Urothelium cell line (cell line): ENCODE measurements around the gene CEP170B.
"Not testable (repeated sequence)": the region's sequence is repeated elsewhere in the genome, so short reads cannot be mapped to it uniquely, and the experiment has no call there.

Experiments
- DNase-seq: peaks from one replicate; pipeline ENCODE4 v3.0.0; 2011; ENCODE audit warnings: low spot score, mixed read lengths
- FAIRE-seq: peaks from 2 replicates; lab custom pipeline; 2011; peaks lifted over from hg19 to GRCh38; lab: Jason Lieb, UNC

Gene CEP170B

DNA sequence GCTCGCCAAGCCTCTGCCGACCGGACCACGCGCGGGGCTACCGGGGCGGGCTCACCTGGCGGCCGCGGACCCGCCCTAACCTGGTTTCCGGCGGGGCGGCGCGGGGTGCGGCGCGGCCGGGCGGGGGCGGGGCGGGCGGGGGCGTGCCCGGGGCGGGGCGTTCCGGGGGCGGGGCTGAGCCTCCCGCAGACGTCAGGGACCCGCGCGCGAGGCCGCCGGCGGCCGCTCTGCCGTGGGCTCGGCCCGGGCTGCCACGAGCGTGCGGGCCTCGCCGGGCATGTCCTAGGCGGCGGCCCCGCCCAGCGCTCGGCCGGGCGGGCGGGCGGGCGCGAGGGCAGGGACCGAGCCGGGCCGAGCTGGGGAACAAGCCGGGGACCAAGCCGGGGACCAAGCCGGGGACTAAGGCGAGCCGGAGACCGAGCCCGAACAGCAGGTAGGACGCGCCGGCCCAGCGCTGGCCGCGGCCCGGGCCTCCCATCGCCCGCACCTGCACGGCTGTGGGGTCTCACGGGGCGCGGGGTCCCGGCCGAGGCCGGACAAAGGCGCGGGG is at the start of gene CEP170B:
Gene CEP170B, plus strand, starts transcription at position 188 of the 550 bp plus-strand sequence. CDS start 3,183 bp downstream, outside the sequence.
- DNase-seq (peak; percentile 85), FAIRE-seq (no peak)

DNA sequence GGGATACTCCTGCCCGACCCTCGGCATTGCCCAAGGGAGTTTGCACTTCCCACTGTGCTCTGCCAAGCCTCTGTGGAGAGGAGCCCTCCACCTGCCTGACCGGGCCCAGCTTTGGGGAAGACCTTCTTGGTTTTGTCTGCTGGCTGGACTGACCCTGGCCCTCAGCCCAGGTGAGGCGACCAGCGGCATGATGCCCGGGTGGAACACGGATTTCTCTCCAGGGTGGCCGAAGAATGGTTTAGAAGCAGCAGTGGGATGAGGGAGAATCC is 48.5 kb upstream of the CEP170B start:
- DNase-seq (no peak), FAIRE-seq (no peak)

DNA sequence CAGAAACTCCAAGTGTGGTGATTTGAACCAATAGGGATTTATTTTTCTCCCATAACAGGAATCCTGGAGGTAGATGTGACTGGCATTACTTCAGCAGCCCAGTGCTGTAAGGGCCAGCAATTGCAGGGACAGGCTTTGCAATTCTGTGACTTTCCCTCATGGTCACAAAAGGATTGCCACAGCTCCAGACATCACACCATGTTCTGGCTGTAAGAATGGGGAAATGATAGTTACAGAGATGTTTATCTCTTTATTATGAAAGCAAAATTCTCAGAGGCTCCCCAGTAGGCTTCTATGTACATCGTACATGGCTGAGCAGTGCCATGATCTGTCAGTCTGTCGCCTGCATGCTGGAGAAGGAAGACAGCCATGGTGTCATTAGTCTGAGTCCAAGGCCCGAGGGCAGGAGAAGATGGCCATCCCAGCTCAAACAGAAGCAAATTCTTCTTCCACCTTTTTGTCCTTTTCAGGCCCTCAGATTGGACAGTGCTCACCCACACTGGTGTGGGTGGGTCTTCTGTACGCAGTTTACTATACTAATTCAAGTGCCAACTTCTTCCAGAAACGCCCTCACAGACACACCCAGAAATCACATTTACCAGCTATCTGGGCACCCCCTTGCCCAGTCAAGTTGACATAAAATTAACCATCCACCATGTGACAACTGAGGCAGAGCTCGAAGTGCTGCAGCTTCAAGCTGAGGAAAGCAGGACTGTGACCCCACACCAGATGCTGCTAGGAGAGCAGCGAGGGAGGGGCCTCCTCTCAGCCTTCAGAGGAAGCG is 46.9 kb upstream of the CEP170B start:
- FAIRE-seq (no peak), DNase-seq (no peak)

DNA sequence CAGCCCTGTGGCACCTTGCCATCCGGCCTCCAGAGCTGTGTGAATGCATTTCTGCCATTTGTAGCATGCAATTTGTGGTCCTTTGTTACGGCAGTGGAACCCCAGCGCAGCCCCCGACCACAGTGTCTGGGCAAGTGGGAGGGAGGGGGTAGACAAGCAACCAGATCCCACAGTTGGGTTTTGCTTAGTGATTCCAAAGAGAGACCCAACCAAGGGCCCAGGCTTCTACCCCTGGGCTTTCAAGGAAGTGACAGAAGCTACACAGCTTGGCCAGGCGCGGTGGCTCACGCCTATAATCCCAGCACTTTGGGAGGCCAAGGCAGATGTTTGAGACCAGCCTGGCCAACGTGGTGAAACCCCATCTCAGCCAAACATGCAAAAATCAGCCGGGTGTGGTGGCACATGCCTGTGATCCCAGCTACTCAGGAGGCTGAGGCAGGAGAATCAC is 46.3 kb upstream of the CEP170B start:
- no peak for DNase-seq
- no peak for FAIRE-seq

DNA sequence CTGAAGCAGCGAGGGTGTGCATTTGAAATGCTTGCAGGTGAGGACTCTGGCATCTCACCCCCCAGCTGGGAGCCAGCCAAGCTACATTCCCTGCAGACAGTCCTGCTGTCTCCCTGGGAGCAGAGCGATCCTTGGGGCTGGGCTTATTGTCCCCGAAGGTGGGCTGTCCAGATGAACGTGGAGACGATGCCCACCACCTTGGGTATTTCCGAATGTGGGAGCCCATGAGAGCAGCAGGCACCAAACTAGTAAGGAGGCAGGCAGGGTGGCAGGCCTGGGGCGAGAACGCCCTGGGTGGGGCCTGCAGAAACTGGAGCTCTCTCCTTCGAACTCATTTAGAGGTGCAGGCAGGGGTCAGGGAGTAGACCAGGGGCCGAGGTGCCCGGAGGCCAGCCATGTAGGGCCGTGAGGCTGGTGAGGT is 45.7 kb upstream of the CEP170B start:
- FAIRE-seq (no peak), DNase-seq (no peak)

DNA sequence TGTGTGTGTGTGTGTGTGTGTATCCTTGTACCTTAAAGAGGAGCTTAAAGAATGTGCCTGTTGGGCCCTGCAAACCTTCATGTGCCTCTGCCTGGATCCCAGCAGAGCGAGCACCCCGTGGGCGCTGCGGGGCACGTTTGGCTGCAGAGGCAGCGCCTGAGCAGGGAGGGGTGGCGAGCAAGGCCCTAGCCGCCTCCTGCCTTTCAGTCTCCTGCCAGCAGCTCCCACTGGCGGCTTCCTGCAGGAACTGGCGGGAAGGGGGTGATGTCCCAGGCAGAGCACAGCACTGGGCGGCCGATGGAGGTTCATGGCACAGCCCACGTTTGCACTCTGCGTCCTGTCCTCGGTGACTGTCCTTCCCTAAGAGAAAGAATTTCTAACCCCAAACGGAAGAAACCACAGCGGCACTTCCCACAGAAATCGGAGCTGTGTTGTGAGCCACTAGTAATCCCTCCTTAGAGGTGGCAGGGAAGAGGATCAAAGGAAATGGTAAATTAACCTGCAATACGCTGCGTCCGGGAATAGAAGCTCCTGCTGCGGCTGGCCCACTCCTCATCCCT is 44.3 kb upstream of the CEP170B start:
- FAIRE-seq, result no peak
- DNase-seq, result no peak

DNA sequence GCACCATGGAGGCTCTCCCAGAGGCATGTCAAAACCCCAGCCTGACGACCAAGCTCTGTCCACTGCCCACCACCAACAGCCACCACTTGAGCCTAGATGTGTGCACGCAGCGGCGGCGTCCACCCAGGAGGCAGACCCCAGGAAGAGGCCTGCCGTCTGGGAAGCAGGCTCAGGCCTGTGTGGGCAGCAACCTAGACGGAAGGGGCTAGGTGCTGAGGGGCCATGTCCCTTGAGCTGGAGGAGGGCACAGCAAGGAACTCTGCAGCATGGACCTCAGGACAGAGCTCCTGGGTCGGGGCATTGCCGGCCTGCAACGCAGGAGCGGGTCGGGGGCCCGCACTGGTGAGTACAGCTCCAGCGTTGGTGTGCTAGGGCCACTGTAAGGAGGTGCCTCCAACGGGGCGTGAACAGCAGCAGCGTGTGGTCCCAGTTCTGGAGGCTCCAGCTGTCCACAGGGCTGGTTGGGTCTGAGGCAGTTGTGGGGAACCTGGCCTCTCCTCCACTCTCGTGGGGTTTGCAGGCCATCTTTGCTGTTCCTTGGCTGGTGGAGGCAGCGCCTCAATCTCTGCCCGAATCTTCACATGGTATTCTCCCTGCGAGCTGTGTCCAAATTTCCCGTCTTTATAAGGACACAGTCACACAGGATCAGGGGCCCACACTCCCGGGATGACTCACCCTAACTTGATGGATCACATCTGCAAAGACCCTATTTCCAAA is 43.7 kb upstream of the CEP170B start:
- FAIRE-seq (no peak), DNase-seq (no peak)

DNA sequence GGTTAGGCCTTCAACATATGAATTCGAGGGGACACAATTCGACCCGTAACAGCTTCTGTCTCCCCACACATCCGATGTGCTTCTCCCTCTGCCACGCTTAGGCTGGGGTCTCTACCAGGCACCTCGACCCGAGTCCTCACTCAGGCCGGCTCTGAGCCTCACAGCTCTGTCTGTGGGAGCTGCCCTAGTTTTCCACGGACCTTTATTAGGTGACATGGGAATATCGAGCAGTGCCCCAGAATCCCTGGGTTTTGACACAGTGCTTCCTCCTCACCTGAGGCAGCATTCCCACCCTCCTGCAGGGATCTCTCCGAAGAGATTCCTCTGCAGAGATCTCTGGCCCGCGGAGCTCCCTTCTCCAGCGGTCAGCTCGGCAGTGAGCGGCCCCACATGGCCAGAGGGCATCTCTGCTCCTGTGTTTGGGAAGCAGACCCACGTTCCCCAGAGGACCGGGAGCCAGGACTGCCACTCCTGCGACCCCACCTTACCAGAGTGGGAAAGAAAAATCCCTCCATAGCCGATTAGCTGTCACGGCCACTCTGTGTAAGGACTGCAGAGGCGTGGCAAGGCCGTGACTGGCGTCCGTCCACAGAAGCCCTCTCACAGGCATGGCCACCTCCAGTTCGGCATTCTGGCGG is 43.0 kb upstream of the CEP170B start:
- FAIRE-seq, result no peak
- DNase-seq, result no peak

DNA sequence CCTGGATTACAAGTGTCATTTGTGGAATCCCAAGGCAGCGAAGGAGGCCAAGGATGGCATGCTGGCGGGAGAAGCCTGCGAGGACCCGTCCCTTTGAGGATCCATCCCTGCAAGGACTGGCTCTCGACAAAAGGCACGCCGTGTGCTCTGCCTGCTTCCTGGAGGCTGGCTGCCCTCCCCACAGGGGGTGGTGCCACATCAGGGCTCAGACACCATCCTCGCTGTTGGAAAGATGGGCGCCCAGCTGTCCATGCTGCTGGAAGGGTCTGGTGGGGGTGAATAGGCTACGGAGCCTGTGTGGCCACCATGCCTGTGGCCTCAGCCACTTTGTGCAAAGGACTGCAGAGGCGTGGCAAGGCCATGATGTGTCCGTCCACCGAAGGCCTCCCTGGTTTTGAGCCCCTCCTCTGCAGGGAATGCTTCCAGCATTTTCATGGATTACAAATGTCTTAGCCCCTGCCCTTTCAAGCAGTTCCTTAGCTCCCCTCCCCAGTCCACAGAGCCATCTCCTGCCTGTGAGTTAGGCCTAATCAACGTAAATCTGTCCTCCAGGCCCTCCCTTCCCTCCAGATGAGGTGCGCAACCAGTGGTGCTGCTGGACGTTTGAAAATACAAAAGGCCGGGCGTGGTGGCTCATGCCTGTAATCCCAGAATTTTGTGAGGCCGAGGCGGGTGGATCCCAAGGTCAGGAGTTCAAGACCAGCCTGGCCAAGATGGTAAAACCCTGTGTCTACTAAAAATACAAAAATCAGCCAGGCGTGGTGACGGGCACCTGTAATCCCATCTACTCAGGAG is 42.0 kb upstream of the CEP170B start:
- DNase-seq, result no peak
- no peak for FAIRE-seq

DNA sequence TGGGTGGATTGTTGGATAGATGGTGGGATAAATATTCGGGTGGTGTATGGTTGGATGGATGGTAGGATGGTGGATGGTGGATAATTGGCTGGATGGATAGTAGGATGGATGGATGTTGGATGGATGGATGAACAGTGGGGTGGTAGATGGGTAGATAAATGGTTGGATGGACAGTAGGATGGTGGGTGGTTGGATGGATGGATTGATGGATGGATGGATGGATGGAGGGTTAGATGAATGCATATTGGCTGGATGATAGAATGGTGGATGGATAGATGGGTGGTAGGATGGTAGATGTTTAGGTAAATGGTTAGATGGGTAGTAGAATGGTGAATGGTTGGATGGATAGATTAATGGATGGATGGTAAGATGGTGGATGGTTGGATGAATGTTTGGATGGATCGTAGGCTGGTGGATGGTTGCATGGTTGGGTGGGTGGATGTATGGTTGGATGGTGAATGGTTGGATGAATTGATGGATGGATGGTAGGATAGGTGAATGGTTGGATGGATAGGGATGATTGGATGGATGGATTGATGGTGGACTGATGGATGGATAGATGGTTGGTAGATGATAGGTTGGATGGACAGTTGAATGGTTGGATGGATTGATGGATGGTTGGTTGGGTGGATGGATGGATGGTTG is 40.6 kb upstream of the CEP170B start:
- FAIRE-seq, result peak; percentile 35
- DNase-seq, result no peak

DNA sequence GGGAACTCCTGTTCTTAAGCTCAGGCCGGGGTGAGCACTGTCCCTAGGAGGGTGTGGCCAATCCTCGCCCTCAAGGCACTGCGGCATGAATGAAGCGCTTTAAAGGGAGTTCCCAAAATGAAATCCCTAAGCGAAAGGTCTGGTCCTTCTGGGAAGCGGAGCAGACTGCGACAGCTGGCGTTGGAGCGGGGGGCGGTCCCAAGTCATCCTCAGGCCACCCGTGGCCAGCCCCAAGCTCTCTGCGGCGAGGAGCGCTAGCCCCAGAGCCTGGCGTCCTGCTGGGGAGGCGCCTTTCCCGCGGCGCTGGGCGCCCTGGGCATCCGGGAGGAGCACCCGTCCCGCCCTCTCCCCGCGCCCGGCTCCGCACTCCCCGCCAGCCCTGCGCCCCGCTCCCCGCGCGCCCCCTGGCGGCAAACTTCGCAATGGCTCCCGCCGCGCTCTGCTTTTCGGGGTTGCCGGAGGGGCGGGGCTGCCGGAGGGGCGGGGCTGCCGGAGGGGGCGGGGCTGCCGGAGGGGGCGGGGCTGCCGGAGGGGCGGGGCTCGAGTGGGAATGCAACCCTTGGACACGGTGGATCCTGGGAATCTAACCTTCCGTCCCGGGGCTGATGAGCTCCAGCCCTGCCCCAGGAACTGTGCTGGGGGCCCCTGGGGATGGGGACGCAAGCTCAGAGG is 38.7 kb upstream of the CEP170B start:
- DNase-seq (peak; percentile 85), FAIRE-seq (no peak)

DNA sequence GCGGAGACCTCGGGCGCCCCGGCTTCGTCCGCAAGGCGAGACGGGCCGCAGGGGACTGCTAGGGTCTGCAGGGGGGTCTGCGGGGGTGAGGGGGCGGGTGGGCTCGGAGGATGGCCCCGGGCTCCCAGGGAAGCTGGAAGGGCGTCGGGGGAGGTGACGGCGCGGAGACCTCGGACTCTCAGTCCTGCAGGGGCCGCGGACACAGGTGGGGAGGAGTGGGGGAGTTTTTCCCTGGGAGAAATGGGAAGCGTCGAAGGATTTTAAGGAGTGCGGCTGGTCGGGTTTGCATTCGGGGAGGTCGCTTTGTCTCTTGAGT is 38.2 kb upstream of the CEP170B start:
- no peak for FAIRE-seq

DNA sequence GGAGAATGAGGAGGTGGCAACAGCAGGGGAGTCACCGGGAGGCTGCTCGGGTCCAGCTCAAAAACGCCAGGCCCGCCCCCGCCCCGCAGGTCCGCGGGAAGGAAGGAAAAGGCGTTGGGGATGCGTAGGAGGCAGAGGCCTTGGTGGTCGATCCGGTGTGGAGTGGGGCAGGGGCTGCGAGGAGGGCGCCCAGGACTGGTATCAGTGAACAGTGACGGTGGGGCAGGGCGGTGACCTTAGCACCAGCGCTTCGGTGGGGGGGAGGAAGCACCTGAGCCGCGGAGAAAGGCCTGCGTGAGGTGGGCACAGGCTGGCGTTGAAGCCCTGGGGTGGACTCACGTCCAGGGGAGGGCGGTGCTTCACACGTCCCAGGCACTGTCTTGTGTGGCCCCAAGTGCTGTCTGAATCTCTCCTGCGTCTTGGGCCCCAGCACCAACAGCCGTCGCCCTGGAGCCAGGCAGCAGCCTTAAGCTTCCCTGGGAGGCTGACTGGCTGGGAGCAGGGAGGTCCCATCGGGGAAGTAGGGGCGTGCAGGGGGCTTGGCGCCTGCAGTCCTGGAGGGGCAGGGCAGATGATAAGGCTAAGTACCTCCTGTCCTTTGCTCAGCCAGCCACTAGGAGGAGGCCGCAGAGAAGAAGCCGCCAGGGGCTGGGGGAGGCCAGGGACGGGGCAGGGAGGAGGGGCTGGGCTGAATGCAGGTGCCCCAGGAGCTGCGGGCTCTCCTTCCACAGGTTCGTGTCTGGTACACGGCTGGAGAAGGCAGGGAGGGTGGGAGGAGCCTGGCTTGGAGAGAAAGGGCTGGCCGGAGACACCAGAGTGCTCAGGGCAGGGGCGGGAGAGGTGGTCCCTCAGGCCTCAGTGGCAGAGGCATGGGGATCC is 37.7 kb upstream of the CEP170B start:
- FAIRE-seq, result no peak
- peak; percentile 59 for DNase-seq

More for the DNA sequence above, 38.2 kb upstream of the CEP170B start:
- no peak for DNase-seq

DNA sequence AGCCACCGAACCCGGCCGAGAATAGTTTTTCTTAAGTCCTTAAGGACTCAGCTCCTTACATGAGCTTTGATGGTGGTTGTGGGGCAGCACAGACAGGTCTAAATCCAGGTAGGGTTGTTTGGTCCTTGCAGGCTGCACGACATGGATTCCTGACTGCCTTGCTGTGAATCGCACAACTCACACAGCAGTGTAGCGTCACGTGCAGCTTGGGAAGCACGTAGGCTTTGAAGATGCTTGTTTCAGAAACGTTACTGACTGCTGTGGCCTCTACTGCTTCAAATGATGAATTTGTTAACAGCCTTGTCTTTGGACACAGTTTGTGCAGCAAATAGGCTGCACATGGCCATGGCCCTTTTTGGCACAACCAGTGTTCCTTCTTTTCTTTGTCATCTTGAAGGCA is 34.3 kb upstream of the CEP170B start:
- no peak for DNase-seq
- FAIRE-seq, result no peak

DNA sequence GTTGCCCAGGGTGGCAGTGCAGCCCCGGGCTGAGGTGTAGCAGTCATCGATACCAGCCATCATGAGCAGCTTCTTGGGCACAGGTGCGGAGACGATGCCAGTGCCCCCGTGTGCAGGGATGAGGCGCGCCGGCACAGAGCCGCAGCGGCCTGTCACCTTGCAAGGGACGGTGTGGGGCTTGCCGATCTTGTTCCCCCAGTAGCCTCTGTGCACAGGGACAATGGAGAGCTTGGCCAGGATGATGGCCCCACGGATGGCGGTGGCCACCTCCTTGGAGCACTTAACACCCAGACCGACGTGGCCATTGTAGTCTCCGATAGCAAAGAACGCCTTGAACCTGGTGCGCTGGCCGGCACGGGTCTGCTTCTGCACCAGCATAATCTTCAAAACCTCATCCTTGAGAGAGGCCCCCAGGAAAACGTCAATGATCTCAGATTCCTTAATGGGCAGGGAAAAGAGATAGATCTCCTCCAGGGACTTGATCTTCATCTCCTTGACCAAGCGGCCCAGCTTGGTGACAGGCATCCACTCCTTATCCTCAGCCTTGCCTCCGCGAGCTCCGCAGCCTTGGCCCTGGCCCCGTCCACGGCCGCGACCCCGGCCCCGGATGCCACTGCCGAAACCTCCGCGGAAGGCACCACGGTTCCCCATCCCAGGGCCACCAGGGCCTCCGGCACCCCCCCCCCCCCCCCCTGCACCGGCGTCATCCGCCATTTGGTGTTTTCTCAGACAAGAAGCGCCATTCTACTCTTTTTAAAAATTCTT is 28.7 kb upstream of the CEP170B start:
- FAIRE-seq, DNase-seq: not testable (repeated sequence)

DNA sequence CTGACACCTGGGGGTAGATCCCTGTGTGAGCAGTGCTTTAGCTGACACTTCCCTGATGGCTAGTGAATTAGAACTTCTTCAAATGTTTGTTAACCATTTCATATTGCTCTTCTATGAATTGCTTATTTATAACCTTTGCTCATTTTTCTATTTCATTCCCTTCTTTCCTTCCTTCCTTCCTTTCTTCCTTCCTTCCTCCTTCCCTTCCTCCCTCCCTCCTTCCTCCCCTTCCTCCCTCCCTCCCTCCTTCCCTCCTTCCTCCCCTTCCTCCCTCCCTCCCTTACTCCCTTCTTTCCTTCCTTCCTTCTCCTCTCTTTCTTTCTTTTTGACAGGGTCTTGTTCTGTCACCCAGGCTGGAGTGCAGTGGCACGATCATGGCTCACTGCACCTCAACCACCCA is 23.3 kb upstream of the CEP170B start:
- no peak for FAIRE-seq
- no peak for DNase-seq

DNA sequence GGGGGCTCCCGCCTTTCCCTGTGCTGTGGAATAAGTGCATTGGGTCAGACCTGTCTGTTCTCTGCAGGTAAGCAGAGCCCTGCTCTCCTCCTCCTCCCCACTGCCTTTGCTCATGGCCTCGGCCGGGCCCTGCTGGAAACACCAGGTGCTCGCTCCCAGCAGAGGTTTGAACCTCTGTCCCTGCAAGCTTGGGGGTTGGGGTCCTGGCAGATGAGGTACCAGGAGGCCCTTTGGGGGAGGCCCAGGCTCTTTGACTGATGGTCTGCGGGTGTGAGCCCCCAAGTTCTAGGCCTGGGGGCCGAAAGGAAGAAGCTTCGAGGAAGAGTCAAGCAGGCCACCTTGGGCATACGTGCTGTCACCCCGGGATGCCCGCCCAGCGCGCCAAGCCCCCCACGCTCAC is 22.1 kb upstream of the CEP170B start:
- FAIRE-seq (no peak), DNase-seq (no peak)
